Measurements from ENCODE around the gene RNF169.

RNF169 gene

GRCh38 chr11:74775762-74776161 is 27.1 kb downstream of the RNF169 start:
- TF ChIP-seq CTCF (conservative IDR thresholded peaks at IDR 0.05): no peak
- no peak overlapping the region for H3K27ac ChIP-seq

- H3K27ac ChIP-seq: no peak overlapping the region
- no peak for TF ChIP-seq CTCF (conservative IDR thresholded peaks at IDR 0.05)
These were observed 27.9 kb downstream of the RNF169 start for GRCh38 chr11:74776546-74776945.

GRCh38 chr11:74777038-74777437 is 28.4 kb downstream of the RNF169 start:
- H3K27ac ChIP-seq: no peak overlapping the region

GRCh38 chr11:74777877-74778276 is 29.2 kb downstream of the RNF169 start:
- no peak for TF ChIP-seq CTCF (conservative IDR thresholded peaks at IDR 0.05)
- no peak overlapping the region for H3K27ac ChIP-seq

More at GRCh38 chr11:74777038-74777437, 28.4 kb downstream of the RNF169 start:
- TF ChIP-seq CTCF (conservative IDR thresholded peaks at IDR 0.05): no peak

GRCh38 chr11:74778581-74778980 is 29.9 kb downstream of the RNF169 start:
- no peak overlapping the region for H3K27ac ChIP-seq
- no peak for TF ChIP-seq CTCF (conservative IDR thresholded peaks at IDR 0.05)

- TF ChIP-seq CTCF (conservative IDR thresholded peaks at IDR 0.05): no peak
- H3K27ac ChIP-seq: no peak overlapping the region
These were observed 31.8 kb downstream of the RNF169 start for GRCh38 chr11:74780248-74781005.

- no peak overlapping the region for H3K27ac ChIP-seq
- TF ChIP-seq CTCF (conservative IDR thresholded peaks at IDR 0.05): no peak
These were observed 34.7 kb downstream of the RNF169 start for GRCh38 chr11:74783241-74783871.

Measured in VCaP (cell line).